NCI-H1048 (cell line): ENCODE measurements around the gene CDKAL1.
"Not testable (repeated sequence)": the region's sequence is repeated elsewhere in the genome, so short reads cannot be mapped to it uniquely, and the experiment has no call there.

Source experiments
- DNase-seq: peaks from one replicate; lab custom pipeline; 2025; lab: John Stamatoyannopoulos, UW

Gene CDKAL1

GRCh38 chr6:21024616-21025015 lies 490.4 kb downstream of the CDKAL1 start:
- no peak for DNase-seq

GRCh38 chr6:21026576-21027273 lies 492.5 kb downstream of the CDKAL1 start:
- no peak for DNase-seq

GRCh38 chr6:21027507-21027906 lies 493.2 kb downstream of the CDKAL1 start:
- no peak for DNase-seq

- DNase-seq: no peak
Measured at GRCh38 chr6:21031182-21031581, 496.9 kb downstream of the CDKAL1 start.

GRCh38 chr6:21033084-21033483 lies 498.8 kb downstream of the CDKAL1 start:
- no peak for DNase-seq

GRCh38 chr6:21033575-21034026 lies 499.3 kb downstream of the CDKAL1 start:
- no peak for DNase-seq

- no peak for DNase-seq
Measured at GRCh38 chr6:21034345-21034744, 500.1 kb downstream of the CDKAL1 start.

GRCh38 chr6:21037453-21037852 lies 503.2 kb downstream of the CDKAL1 start:
- no peak for DNase-seq

GRCh38 chr6:21039926-21040325 lies 505.7 kb downstream of the CDKAL1 start:
- DNase-seq: no peak

GRCh38 chr6:21045135-21045700 lies 511.0 kb downstream of the CDKAL1 start:
- no peak for DNase-seq

- no peak for DNase-seq
Measured at GRCh38 chr6:21046276-21046675, 512.0 kb downstream of the CDKAL1 start.

- no peak for DNase-seq
Measured at GRCh38 chr6:21048047-21048446, 513.8 kb downstream of the CDKAL1 start.

- DNase-seq: no peak
Measured at GRCh38 chr6:21049148-21049547, 514.9 kb downstream of the CDKAL1 start.

- no peak for DNase-seq
Measured at GRCh38 chr6:21049572-21049971, 515.3 kb downstream of the CDKAL1 start.

- no peak for DNase-seq
Measured at GRCh38 chr6:21050935-21051334, 516.7 kb downstream of the CDKAL1 start.

GRCh38 chr6:21051777-21052176 lies 517.5 kb downstream of the CDKAL1 start:
- no peak for DNase-seq

GRCh38 chr6:21053612-21054011 lies 519.4 kb downstream of the CDKAL1 start:
- DNase-seq: no peak

GRCh38 chr6:21055480-21055879 lies 521.2 kb downstream of the CDKAL1 start:
- DNase-seq: not testable (repeated sequence)

- DNase-seq: no peak
Measured at GRCh38 chr6:21061892-21062291, 527.6 kb downstream of the CDKAL1 start.

GRCh38 chr6:21064756-21065340 lies 530.6 kb downstream of the CDKAL1 start:
- no peak for DNase-seq

GRCh38 chr6:21067521-21067920 lies 533.3 kb downstream of the CDKAL1 start:
- no peak for DNase-seq

- no peak for DNase-seq
Measured at GRCh38 chr6:21070620-21071019, 536.4 kb downstream of the CDKAL1 start.

- no peak for DNase-seq
Measured at GRCh38 chr6:21071780-21072468, 537.7 kb downstream of the CDKAL1 start.
